K562 (cell line): ENCODE measurements around the gene ACTL7B. TPM values are rescaled to one million over a fixed set of nuclear protein-coding genes. Genes with fewer than 3 reads are reported as not detected.
A peak's percentile ranks its signal among the peaks of the same experiment; 100 is the strongest.

Source experiments
- ATAC-seq: fragments of 200-7000 bp; cut with Tn5 transposase; 3 replicates; pipeline ENCODE4 v1.9.1; 2020; ENCODE audit warnings: moderate library complexity
- BruUV-seq: library from RNA; stranded (reverse); fragments of 400-500 nt; replicated peaks from 2 replicates; lab custom pipeline; 2021; lab: Mats Ljungman, UMichigan
- CTCF ChIA-PET: fragments of 300-600 bp; formaldehyde crosslinking; extraction: SDS; loops from one replicate; lab custom pipeline; 2021; ENCODE audit warnings: low intra/inter-chr PET ratio; lab: Yijun Ruan, JAX
- POLR2A ChIA-PET: fragments of 300-600, 350-650 bp; sonication (Branson Sonifier 250); formaldehyde crosslinking; extraction: SDS; loops from one replicate; lab custom pipeline; 2021; ENCODE audit warnings: antibody characterized with exemption, inconsistent platforms; lab: Yijun Ruan, JAX
- DNase-seq, 4 experiments: peaks; one replicate each; pipeline versions ENCODE4 v3.0.0 to v3.0.0-alpha.2; 2011 to 2018; ENCODE audit warnings: low spot score in 3 of 4, mixed read lengths in 3 of 4; ENCODE audit errors: extremely low read depth in 1 of 4
- FAIRE-seq: peaks from 2 replicates; lab custom pipeline; 2011; peaks lifted over from hg19 to GRCh38; lab: Jason Lieb, UNC
- H2AFZ ChIP-seq: 2 replicates; pipeline ENCODE4 v1.6.0; 2011; ENCODE audit warnings: low read depth, low read length, control low read depth, inconsistent platforms
- H3K27ac ChIP-seq: fragments of 200-600 bp; 3 replicates; pipeline ENCODE4 v1.8.0; 2011; ENCODE audit warnings: low read depth, mild to moderate bottlenecking, control low read depth, inconsistent platforms, low read length, moderate library complexity, mixed read lengths; ENCODE audit errors: extremely low read depth
- H3K27me3 ChIP-seq, 2 experiments: fragments of 300-600 bp in 1 of 2; 2 replicates in 1 of 2; 3 replicates in 1 of 2; pipeline versions ENCODE4 v1.6.0 to v1.8.0; 2011; ENCODE audit warnings: inconsistent platforms in 2 of 2, low read length in 2 of 2, mild to moderate bottlenecking in 1 of 2, mixed read lengths in 1 of 2, moderate library complexity in 1 of 2; ENCODE audit not compliant: control insufficient read depth in 2 of 2, insufficient read depth in 2 of 2
- H3K36me3 ChIP-seq: fragments of 300-600 bp; 3 replicates; pipeline ENCODE4 v1.8.0; 2011; ENCODE audit warnings: mild to moderate bottlenecking, low read length, inconsistent platforms; ENCODE audit not compliant: control insufficient read depth, insufficient read depth
- H3K4me1 ChIP-seq, 2 experiments: fragments of 200-600 bp in 1 of 2; replicated peaks in 1 of 2; 2 replicates in 1 of 2; 3 replicates in 1 of 2; pipeline versions ENCODE4 v1.5.1 to v1.8.0; 2011; ENCODE audit warnings: inconsistent platforms in 2 of 2, low read length in 2 of 2, mild to moderate bottlenecking in 1 of 2, mixed read lengths in 1 of 2, moderate library complexity in 1 of 2; ENCODE audit not compliant: control insufficient read depth in 2 of 2, insufficient read depth in 2 of 2
- H3K4me2 ChIP-seq: 2 replicates; pipeline ENCODE4 v1.6.1; 2011; ENCODE audit warnings: low read length, control low read depth, inconsistent platforms, mixed read lengths; ENCODE audit not compliant: insufficient read depth
- H3K4me3 ChIP-seq: fragments of 200-600 bp; sonication (generic), shearing (Covaris generic); 2 replicates; pipeline ENCODE4 v1.5.1; 2016; ENCODE audit warnings: control low read depth, inconsistent platforms
- H3K79me2 ChIP-seq: fragments of 200-600 bp; 3 replicates; pipeline ENCODE4 v1.8.0; 2011; ENCODE audit warnings: low read length, inconsistent platforms; ENCODE audit not compliant: control insufficient read depth, insufficient read depth
- H3K9ac ChIP-seq, 2 experiments: 2 replicates each; pipeline versions ENCODE4 v1.6.0 to v1.6.1; 2011; ENCODE audit warnings: low read depth in 2 of 2, low read length in 2 of 2, control low read depth in 1 of 2, inconsistent platforms in 1 of 2, mild to moderate bottlenecking in 1 of 2, mixed read lengths in 1 of 2; ENCODE audit not compliant: insufficient read depth in 1 of 2
- H3K9me1 ChIP-seq: one replicate; pipeline ENCODE4 v1.6.0; 2011; ENCODE audit warnings: inconsistent platforms, mild to moderate bottlenecking, low read length, moderate library complexity; ENCODE audit not compliant: control insufficient read depth, insufficient read depth
- H3K9me3 ChIP-seq: replicated peaks from 2 replicates; pipeline ENCODE4 v1.5.1; 2011; ENCODE audit warnings: low read depth, low read length, inconsistent platforms; ENCODE audit not compliant: control insufficient read depth, insufficient read depth
- H4K20me1 ChIP-seq: replicated peaks from 2 replicates; pipeline ENCODE4 v1.6.1; 2011; ENCODE audit warnings: low read length, inconsistent platforms, mixed read lengths; ENCODE audit not compliant: control insufficient read depth, insufficient read depth
- ESRRA ChIP-seq: fragments of 450-650 bp; IDR thresholded peaks from 2 replicates; pipeline ENCODE4 v1.6.1; 2014; ENCODE audit warnings: low read depth, mild to moderate bottlenecking, moderate library complexity, borderline replicate concordance
- SPI1 ChIP-seq: IDR thresholded peaks from 2 replicates; pipeline ENCODE4 v1.6.1; 2011; ENCODE audit warnings: low read depth, low read length, control low read depth, borderline replicate concordance
- ZNF134 ChIP-seq: fragments of 250-450 bp; sonication (Bioruptor Pico); conservative IDR thresholded peaks from 2 replicates; pipeline ENCODE4 v1.4.0; 2020
- WGBS: fragments of 100-300 bp; shearing (Covaris generic); methylation state at CpG from one replicate; pipeline ENCODE4 v1.1.6; 2016; ENCODE audit warnings: low coverage, mixed read lengths; ENCODE audit not compliant: insufficient coverage; ENCODE audit errors: missing lambda C conversion rate; 5-methylcytosine and 5-hydroxymethylcytosine counted together
- in situ Hi-C: fragments of 300-500 bp; cut with MboI; formaldehyde crosslinking; loops from 4 replicates; pipeline ENCODE4 v1.15.0; 2018; ENCODE audit warnings: inconsistent platforms, mixed read lengths
- intact Hi-C: fragments of 100-400 bp; cut with micrococcal nuclease; formaldehyde crosslinking; loops from 2 replicates; pipeline ENCODE4 v1.14.2; 2022
- polyA plus RNA-seq, 8 experiments: library from polyadenylated mRNA; depleted of rRNA in 4 of 8; stranded (reverse) in 5 of 8; unstranded in 3 of 8; fragments of >200 nt; fragmentation: Nextera tagmentation in 2 of 8; fragmentation: Illumina TruSeq in 1 of 8; extraction: Ambion mirVana in 2 of 8; extraction: Trizol in 1 of 8; gene quantifications; 2 replicates each; pipeline versions ENCODE4 v1.2.1 to v1.2.3, GENCODE V29; 2011 to 2014; ENCODE audit warnings: inconsistent platforms in 1 of 8, missing spikeins in 1 of 8
- total RNA-seq, 7 experiments: library from RNA; depleted of rRNA in 6 of 7; stranded (reverse); fragments of >200 nt in 6 of 7; fragmentation: Illumina TruSeq in 2 of 7; extraction: Trizol in 2 of 7; gene quantifications; 2 replicates each; pipeline versions ENCODE4 v1.2.1 to v1.2.3, GENCODE V29; 2011 to 2021; ENCODE audit warnings: low replicate concordance in 1 of 7
- TF ChIP-seq, protein P1 (sequence below): fragments of 250-450 bp; sonication (Bioruptor Pico); IDR thresholded peaks from 2 replicates; pipeline ENCODE4 v1.8.0; 2021; ENCODE audit warnings: moderate library complexity, mild to moderate bottlenecking, inconsistent platforms
- TF ChIP-seq, protein P2 (sequence below): sonication (generic); formaldehyde crosslinking; IDR thresholded peaks from 2 replicates; pipeline ENCODE4 v1.8.1; 2022; ENCODE audit warnings: missing genetic modification reagents
- TF ChIP-seq, protein P3 (sequence below): fragments of 450-650 bp; formaldehyde crosslinking; IDR thresholded peaks from 2 replicates; pipeline ENCODE4 v1.4.0; 2020; ENCODE audit warnings: mild to moderate bottlenecking

ACTL7B gene
- total and polyA plus RNA-seq, 9 of the 15 experiments (the other 6 are each of a cell fraction or from before 2014, with no cell fraction given) = not detected

DNA sequence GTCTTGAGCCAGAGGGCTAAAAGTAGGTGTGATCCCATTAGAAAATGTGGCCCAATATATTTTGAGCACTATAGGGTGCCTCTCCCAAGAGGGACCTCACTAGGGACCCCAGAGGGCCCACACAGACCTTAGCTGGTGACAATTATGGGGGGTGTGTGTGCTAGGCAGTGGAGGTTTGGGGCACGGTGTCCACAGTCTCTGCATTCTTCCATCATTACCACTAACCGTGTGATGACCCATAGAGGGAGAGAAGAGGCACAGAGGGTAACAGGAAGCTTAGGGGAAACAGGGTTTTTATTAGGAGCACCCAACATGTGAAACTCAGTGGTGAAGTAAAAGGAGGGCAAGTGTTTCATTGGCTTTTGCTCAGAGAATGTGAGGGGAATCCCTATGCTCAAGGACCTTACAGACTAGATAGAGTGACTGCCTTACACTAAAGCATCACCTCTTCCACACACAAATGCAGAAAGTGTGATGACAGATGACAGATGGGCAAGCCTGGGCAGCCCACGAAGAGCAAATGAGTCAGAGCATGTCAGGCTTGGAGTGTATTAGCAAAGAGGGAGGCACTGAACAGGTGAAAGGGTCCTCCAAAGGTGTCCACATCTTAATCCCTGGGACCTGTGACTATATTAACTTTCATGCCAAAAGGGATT is 3.8 kb upstream of the ACTL7B start (continued):
- TF ChIP-seq ZNF134 (no peak), ESRRA (no peak)
- TF ChIP-seq, protein P1, sequence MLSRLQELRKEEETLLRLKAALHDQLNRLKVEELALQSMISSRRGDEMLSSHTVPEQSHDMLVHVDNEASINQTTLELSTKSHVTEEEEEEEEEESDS (CRISPR knock-in tag) = no peak
- TF ChIP-seq, protein P2, sequence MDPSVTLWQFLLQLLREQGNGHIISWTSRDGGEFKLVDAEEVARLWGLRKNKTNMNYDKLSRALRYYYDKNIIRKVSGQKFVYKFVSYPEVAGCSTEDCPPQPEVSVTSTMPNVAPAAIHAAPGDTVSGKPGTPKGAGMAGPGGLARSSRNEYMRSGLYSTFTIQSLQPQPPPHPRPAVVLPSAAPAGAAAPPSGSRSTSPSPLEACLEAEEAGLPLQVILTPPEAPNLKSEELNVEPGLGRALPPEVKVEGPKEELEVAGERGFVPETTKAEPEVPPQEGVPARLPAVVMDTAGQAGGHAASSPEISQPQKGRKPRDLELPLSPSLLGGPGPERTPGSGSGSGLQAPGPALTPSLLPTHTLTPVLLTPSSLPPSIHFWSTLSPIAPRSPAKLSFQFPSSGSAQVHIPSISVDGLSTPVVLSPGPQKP = no peak

- no peak overlapping the region for H3K27ac ChIP-seq
- POLR2A ChIA-PET = no interaction called here
- H3K4me2 ChIP-seq = no peak overlapping the region
- H3K4me1 ChIP-seq = peaks cover 0 to 15% of the 10 kb centered on the region in 2 experiments; a peak in 1 of 5 replicates
- peak; percentile 47; the same call in 1 of the 2 replicates for TF ChIP-seq SPI1
- TF ChIP-seq, protein P3, sequence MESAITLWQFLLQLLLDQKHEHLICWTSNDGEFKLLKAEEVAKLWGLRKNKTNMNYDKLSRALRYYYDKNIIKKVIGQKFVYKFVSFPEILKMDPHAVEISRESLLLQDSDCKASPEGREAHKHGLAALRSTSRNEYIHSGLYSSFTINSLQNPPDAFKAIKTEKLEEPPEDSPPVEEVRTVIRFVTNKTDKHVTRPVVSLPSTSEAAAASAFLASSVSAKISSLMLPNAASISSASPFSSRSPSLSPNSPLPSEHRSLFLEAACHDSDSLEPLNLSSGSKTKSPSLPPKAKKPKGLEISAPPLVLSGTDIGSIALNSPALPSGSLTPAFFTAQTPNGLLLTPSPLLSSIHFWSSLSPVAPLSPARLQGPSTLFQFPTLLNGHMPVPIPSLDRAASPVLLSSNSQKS (CRISPR knock-in tag) = no peak
- no peaks in the 10 kb centered on the region for H3K9me3 ChIP-seq
- peaks cover 34 to 41% of the 10 kb centered on the region in 2 experiments for H3K27me3 ChIP-seq
- ATAC-seq = no peak
- in situ Hi-C loops (no loop called here), intact Hi-C loops (loop anchor here (10.0 kb wide), 1 partner anchor 367 kb away; no protein-coding TSS in a partner anchor)
- H3K36me3 ChIP-seq = no peaks in the 10 kb centered on the region
- H3K4me3 ChIP-seq = no peak overlapping the region
- 2% methylated on average over 6 of the region's 6 CpGs for WGBS
- no TSS peak for BruUV-seq
- H3K79me2 ChIP-seq = no peaks in the 10 kb centered on the region
- no peak for FAIRE-seq
- no peak for DNase-seq
- CTCF ChIA-PET = interaction anchor here (0.6 kb wide), 1 partner anchor 96 kb away, joined by 3 read pairs; no protein-coding TSS in a partner anchor
- no peaks in the 10 kb centered on the region; the same call in 1 of the 2 replicates for H4K20me1 ChIP-seq
- no peak overlapping the region for H3K9ac ChIP-seq
- H2AFZ ChIP-seq = no peak overlapping the region
- no peaks in the 10 kb centered on the region for H3K9me1 ChIP-seq
Observed at GRCh38 chr9:108857572-108857971, 1.8 kb upstream of the ACTL7B start.
